Endothelial cell (in vitro differentiated cells): ENCODE results near the gene USH2A. TPM values are rescaled to one million over a fixed set of nuclear protein-coding genes. Genes with fewer than 3 reads are reported as not detected.

Experiments used
- DNase-seq: peaks from one replicate; pipeline ENCODE4 v3.0.0; 2021; ENCODE audit warnings: low spot score
- H3K27ac Mint-ChIP-seq: one replicate; pipeline ENCODE4 v1.8.0; 2021; ENCODE audit warnings: mixed read lengths, inconsistent platforms; ENCODE audit not compliant: unreplicated experiment
- H3K27me3 Mint-ChIP-seq: one replicate; pipeline ENCODE4 v1.8.0; 2021; ENCODE audit warnings: mild to moderate bottlenecking, moderate library complexity, mixed read lengths, inconsistent platforms; ENCODE audit not compliant: unreplicated experiment
- H3K36me3 Mint-ChIP-seq: one replicate; pipeline ENCODE4 v1.8.0; 2021; ENCODE audit warnings: mild to moderate bottlenecking, low read depth, mixed read lengths, inconsistent platforms; ENCODE audit not compliant: unreplicated experiment
- H3K4me1 Mint-ChIP-seq: one replicate; pipeline ENCODE4 v1.8.0; 2021; ENCODE audit warnings: mild to moderate bottlenecking, mixed read lengths, inconsistent platforms; ENCODE audit not compliant: unreplicated experiment
- H3K4me3 Mint-ChIP-seq: one replicate; pipeline ENCODE4 v1.8.0; 2021; ENCODE audit warnings: mild to moderate bottlenecking, mixed read lengths, inconsistent platforms; ENCODE audit not compliant: unreplicated experiment
- H3K9me3 Mint-ChIP-seq: one replicate; pipeline ENCODE4 v1.8.0; 2021; ENCODE audit warnings: mixed read lengths, inconsistent platforms; ENCODE audit not compliant: unreplicated experiment
- CTCF ChIP-seq: fragments of 200-600 bp; sonication (generic); IDR thresholded peaks from one replicate; pipeline ENCODE4 v1.5.0; 2021; ENCODE audit warnings: antibody characterized with exemption; ENCODE audit not compliant: unreplicated experiment
- total RNA-seq: library from RNA; stranded (reverse); fragmentation: NEBNext Ultra II Directional; extraction: Animal tissue kit (Norgen Biotek cat#: 25700); gene quantifications from one replicate; pipeline ENCODE4 v1.2.1, GENCODE V29; 2021; ENCODE audit not compliant: unreplicated experiment

USH2A gene
- total RNA-seq, 1 donor from 2014 or later = not detected

- Mint-ChIP-seq H3K4me3 (no peak overlapping the region), H3K36me3 (no peaks in the 10 kb centered on the region), H3K27me3 (peaks cover 1% of the 10 kb centered on the region), H3K4me1 (no peaks in the 10 kb centered on the region), H3K27ac (no peak overlapping the region), H3K9me3 (no peaks in the 10 kb centered on the region)
- no peak for DNase-seq
- TF ChIP-seq CTCF = no peak
Measured at GRCh38 chr1:216044538-216044937, 378.7 kb downstream of the USH2A start.

- H3K27ac Mint-ChIP-seq = no peak overlapping the region
- H3K4me3 Mint-ChIP-seq = no peak overlapping the region
- no peaks in the 10 kb centered on the region for H3K36me3 Mint-ChIP-seq
- no peaks in the 10 kb centered on the region for H3K4me1 Mint-ChIP-seq
- TF ChIP-seq CTCF = peak; percentile 22
- H3K9me3 Mint-ChIP-seq = no peaks in the 10 kb centered on the region
- H3K27me3 Mint-ChIP-seq = no peaks in the 10 kb centered on the region
- DNase-seq = peak; percentile 35
Measured at GRCh38 chr1:216034506-216034905, 388.7 kb downstream of the USH2A start.

- H3K27ac Mint-ChIP-seq = no peak overlapping the region
- TF ChIP-seq CTCF = no peak
Measured at GRCh38 chr1:216032961-216033614, 390.2 kb downstream of the USH2A start.

DNA sequence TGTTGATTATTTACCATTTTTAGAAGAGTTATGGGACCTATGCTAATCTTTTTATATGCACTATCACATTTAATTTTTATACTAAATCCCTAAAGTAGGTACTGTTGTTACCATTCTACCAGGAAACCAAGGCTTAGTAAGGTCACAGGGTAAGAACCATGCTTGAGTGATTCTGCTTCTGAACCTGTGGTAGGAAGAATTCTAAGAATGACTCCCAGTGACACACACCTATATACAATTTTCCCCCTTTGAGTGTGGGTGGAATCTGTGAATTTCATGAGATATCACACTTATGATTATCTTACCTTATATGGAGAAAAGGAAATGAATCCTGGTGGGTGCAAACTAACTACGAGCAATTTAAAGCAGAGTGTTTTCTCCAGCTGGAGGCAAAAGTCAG, 391.0 kb downstream of the USH2A start:
- no peaks in the 10 kb centered on the region for H3K27me3 Mint-ChIP-seq
- no peak for DNase-seq
- H3K4me1 Mint-ChIP-seq = no peaks in the 10 kb centered on the region
- H3K27ac Mint-ChIP-seq = no peak overlapping the region
- no peak for TF ChIP-seq CTCF
- no peaks in the 10 kb centered on the region for H3K9me3 Mint-ChIP-seq
- no peak overlapping the region for H3K4me3 Mint-ChIP-seq
- H3K36me3 Mint-ChIP-seq = no peaks in the 10 kb centered on the region

More at GRCh38 chr1:216032961-216033614, 390.2 kb downstream of the USH2A start:
- DNase-seq = no peak
- Mint-ChIP-seq H3K4me1 (no peaks in the 10 kb centered on the region), H3K4me3 (no peak overlapping the region), H3K9me3 (no peaks in the 10 kb centered on the region), H3K27me3 (no peaks in the 10 kb centered on the region), H3K36me3 (no peaks in the 10 kb centered on the region)

- no peak for DNase-seq
- TF ChIP-seq CTCF = no peak
- no peaks in the 10 kb centered on the region for H3K4me1 Mint-ChIP-seq
- no peak overlapping the region for H3K4me3 Mint-ChIP-seq
- no peaks in the 10 kb centered on the region for H3K27me3 Mint-ChIP-seq
- H3K9me3 Mint-ChIP-seq = no peaks in the 10 kb centered on the region
- H3K27ac Mint-ChIP-seq = no peak overlapping the region
- H3K36me3 Mint-ChIP-seq = no peaks in the 10 kb centered on the region
Measured at GRCh38 chr1:216028631-216029030, 394.6 kb downstream of the USH2A start.
